HG03520 (cell line): ENCODE results near the gene ANTXR2.

Source experiments
- ATAC-seq: cut with Tn5 transposase; IDR thresholded peaks from one replicate; pipeline ENCODE4 v1.9.1; 2021; ENCODE audit warnings: mild to moderate bottlenecking, moderate library complexity; ENCODE audit not compliant: unreplicated experiment

Gene ANTXR2

DNA sequence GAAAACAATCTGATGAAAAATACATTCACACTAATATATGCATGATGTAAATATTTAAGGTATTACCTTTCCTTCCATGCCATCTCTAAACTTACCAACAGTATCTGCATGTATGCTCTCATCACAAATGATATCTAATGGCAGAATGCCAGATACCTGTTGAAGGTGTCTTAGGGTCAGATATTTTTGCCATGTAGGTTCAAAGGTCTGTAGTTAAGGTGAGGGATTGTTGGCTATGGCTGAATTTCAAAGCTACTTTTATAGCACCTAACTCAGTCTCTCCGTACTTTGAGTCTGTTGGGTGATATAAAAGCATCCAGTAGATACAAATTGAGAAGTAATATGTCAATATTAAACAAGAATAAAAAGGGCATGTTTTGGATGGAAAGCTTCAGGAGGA, 19.8 kb upstream of the ANTXR2 start:
- ATAC-seq = no peak

DNA sequence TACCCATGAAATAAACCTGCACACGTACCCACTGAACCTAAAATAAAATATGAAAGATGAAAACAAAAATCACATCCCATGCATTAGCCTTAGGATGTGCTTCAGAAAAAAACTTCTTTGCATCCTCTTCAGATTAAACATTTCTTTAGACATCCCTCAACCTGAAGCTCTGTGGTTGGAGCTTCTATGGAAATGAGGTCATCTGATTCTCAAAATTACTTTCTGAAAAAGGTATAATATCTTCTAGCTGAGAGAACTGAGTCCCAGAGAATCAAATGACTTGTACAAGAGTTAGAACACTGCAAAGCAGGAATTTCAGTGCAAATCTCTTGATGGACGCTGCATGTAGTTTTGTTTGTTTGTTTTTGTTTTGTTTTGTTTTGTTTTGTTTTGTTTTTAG, 19.1 kb upstream of the ANTXR2 start:
- no peak for ATAC-seq

DNA sequence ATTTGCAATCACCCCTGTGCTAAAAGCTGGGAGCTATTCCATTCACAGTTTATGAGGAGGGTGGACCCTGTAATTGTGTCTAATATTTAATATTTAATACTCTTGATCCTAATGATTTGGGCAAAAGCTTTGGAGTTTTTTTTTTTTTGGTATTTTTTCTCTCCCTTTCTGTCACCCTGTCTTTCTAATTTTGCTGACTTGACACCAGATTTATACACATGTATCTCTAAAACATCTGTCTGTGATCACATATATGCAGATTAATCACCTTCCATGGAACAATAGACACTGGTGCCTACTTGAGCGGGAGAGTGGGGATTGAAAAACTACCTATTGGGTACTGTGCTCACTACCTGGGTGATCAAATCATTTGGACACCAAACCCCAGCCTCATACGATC, 18.7 kb upstream of the ANTXR2 start:
- no peak for ATAC-seq

DNA sequence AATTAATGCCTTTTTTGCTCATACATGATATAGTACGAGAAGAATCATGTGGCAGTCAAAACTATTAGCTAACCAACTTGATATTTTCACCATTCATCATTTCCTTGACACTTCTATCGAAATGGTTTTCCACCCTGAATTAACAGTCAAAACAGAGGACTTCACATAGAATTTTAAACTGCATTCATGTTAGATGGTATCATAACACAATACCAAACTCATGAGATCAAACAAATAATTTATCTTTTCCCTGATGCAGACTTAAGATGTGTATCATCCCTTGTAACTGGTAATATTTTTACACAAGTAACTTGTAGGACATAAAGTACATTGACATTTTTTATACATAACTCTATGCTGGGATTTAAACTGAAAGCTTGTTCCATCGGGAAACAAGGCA, 18.2 kb upstream of the ANTXR2 start:
- no peak for ATAC-seq

DNA sequence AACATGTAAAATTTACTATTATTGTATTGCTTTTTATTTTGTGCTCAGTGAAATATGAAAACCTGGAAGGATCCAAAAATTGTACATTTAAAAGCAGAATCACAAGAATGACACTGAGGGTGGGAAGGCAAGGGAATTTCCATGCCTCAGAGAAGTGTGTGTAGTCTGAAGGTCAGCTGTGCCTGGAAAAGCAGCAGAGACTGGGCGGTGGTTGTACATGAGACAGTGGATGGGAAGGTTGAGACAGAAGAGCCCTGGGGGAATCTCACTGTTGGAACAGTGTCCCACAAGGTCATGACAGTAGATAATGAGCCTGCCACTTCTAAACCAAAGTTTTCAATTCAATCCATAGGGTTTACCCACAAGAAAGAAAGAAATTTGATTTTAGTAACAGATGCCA, 17.1 kb upstream of the ANTXR2 start:
- ATAC-seq = no peak

DNA sequence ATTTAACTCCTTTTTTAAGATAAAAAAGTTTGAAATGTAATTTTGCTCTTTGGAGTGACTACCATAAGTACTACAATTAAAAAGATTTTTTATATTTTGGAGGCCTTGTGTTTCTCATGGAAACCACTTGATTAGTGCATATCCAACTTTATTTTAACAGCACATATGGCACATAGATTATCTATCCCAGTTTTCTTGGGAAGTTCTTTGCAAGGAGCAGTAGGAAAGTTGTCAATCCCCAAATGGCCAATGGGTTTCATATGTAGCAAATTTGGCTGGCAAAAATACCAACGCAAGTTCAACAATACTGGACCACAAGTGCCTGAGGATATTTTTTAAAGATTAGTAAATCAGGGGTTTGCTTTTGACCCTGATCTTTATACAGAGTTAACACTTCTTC, 15.4 kb upstream of the ANTXR2 start:
- no peak for ATAC-seq

DNA sequence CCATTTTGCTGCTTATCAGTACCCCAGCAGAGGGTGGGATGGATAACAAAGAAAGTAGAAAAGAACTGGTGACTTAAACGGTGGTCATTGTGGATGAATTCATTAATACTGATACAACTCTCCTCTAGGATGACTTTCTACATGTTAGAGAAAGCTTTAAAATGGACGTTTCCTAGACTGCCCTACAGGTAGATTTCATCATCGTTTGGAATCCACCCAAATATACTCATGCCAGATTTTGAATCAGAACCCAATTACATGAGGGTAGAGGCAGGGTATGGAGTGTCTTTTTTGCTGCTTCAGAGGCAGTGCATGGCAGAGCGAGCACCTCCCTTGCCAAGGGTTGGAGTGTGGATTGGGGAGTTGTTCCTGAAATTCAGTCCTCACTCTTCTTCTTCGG, 13.3 kb upstream of the ANTXR2 start:
- ATAC-seq = no peak

DNA sequence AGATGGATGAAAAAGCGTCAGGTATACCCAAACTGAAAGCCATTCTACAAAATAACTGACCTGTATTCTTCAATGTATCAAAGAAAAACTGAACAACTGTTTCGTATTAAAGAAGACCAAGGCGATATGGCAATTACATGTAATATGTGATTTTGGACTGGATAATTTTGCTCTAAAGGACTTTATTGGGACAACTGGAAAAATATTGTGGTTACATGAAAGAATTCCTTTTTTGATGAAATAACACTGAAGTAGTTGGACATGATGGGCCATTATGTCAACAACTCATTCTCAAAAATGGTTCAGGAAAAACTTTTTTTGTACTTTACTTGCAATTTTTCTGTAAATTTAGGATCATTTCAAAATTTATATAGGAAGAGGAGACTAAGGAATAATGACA, 12.1 kb upstream of the ANTXR2 start:
- ATAC-seq = no peak

DNA sequence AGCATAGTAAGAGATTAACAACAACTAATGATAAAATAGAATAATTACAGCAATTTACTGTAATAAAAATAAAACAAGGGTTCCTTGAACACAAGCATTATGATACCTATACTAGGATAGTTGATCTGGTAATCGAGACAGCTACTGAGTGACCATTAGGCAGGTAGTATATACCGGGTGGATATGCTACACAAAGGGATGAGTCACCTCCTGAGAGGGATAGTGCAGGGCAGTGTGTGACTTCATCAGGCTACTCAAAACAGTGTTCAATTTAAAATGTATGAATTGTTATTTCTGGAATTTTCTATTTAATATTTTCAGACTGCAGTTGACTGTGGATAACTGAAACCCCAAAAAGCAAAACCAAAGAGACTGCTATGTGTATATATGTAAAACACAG, 9.7 kb upstream of the ANTXR2 start:
- ATAC-seq = no peak

DNA sequence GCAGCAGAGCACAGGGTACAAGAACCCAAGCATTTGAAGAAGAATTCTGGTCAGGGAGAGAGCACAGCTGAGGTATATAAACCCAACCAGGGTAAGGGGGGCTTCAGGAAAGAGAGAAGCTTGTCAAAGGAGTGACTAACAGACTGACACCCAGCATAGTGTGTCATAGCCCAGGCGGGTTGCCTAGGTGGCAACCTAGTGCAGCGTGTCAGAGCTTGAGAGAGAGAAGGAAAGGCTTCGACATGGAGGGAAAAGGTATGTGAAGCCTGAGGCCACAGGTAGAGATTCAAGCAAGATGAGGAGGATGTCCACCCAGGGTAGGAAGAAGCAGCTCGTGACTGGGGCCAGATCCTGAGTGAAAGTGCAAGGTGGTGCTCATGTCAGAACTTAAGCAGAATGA, 8.5 kb upstream of the ANTXR2 start:
- ATAC-seq = no peak

DNA sequence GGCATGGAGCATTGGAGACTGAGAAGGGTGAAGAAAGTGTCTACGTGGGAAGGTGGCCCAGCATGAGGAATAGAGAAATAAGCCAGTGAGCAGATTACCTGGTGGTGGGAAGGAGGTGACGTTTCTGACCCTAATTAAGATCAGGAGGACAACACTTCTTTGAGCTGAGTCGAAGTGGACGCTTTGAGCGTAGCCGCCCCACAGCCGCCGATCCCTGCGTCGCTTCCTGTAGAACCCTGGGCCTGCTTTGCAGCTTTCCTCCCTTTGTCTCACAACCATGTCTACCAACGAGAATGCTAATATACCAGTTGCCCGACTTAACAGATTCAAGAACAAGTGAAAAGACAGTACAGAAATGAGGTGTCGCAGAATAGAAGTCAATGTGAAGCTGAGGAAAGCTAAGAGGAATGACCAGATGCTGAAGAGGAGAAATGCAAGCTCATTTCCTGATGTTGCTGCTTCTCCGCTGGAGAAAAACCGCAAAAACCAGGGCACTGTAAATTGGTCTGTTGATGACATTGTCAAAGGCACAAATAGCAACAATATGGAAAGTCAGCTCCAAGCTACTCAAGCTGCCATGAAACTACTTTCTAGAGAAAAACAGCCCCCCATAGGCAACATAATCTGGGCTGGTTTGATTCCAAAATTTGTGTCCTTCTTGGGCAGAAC, 6.4 kb upstream of the ANTXR2 start:
- ATAC-seq = no peak

DNA sequence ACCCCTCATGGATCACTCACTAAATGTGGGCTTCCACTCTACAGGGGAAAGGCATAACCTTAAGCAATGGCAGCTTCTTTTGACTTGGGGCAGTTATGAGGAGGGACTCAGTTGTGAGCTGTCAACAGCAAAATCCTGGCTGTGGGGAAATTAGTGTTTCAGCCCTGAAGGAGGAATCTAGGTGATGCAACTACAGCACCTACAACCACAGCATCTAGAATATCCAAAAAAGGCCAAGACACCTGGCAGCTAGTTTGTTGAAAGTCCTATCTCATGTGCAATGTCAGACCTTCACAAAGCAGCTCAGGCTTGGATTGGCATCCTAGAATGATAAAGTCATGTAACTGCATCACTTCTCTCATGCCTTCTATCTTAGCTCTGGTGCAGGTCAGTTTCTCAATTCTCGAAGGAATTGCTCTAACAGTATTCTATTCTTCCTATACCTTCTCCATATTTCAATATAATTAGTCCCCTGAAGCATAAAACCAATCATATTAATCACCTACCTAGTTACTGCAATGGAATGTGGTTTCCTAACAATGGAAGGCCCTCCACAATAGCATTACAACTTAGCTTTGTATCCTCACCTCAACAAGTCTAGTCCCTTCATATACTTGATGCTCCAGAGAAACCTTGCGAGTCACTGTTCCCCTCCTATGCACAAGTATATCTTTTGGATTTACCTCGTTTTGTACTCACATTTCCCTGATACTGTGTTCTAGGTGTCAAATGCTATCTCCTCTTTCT, 5.5 kb upstream of the ANTXR2 start:
- no peak for ATAC-seq

DNA sequence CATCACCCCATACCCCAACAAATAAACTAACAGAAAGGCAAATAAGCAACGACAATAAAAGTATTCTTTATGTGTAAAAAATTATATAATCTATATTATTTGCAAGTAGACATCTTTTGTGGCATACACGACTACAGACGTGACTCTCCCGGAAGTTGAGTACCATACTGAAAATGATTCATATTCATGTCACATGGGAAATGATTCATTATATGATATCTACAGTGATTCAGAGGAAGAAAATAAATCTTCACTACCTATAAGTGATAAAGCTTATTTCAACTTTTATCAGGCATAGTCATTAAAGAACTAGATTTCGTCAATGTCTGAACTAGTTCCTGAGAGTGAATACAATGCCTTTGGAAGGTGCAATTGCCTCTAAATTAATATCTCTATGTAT, 4.6 kb upstream of the ANTXR2 start:
- no peak for ATAC-seq

DNA sequence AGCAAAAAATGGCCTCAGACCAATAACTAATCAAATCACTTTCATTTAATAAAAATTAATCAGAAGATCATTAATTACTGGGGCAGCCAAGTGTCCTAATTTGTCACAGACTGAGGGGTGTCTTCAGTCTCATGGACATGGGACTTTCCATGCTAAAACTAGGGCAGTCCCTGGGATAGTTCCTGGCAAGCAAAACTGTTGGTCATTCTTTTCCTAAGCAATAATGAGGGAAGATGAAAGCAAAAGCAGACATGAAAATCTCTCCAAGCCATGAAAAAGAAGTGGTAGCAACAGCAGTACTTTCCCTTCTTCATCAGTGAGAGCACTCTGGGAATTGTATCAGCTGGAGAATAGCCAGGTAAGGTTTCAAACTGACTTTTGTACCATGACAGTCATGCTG, 3.7 kb upstream of the ANTXR2 start:
- ATAC-seq = no peak

DNA sequence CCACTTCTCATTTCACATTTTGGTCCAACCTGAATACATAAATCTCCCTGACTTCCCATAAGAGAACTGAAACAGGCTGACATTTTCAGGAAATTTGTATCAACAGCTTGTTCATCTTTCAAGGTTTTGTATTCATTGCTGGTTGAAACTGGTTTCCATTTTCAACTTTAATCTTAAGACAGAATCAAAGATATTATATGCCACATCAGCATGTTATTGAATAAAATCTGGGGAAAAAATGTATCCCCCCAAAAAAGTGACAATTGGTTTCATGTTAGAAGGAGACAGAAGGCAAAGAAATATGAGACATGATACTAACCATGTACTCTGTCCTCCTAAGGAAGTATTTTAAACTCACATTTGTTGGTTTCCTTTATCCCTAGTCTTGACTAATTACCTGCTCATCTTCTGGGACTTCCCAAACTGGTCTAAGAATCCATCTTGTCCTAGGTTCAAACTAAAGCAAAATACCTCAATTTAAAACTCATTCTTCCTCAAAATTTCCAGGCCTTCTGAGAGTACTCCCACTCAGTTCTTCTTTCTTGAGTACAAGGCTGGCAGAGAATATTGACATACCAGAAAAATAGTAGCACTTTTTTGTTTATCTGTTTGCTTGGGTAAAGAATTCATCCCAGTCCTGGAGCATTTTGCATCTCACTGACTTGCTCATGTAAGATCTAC, 3.1 kb upstream of the ANTXR2 start:
- ATAC-seq = no peak

DNA sequence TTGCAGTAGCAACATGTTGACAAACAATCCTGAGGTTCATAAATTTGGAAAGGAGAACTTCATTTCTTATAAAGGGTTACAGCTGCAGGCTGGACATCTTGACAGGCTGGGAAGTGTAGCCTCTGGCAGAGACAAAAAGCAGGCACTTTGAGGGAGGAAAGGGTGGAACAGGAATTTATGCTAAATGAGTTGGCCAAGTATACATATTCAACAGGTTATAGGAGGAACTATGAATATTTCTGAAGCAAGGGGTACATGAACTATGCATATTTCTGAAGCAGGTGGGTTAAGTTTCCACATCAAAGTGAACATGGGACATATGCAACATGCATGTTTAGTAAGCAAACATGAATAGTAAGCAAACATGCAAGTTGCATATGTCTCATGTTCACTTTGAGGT, 1.6 kb upstream of the ANTXR2 start:
- no peak for ATAC-seq

DNA sequence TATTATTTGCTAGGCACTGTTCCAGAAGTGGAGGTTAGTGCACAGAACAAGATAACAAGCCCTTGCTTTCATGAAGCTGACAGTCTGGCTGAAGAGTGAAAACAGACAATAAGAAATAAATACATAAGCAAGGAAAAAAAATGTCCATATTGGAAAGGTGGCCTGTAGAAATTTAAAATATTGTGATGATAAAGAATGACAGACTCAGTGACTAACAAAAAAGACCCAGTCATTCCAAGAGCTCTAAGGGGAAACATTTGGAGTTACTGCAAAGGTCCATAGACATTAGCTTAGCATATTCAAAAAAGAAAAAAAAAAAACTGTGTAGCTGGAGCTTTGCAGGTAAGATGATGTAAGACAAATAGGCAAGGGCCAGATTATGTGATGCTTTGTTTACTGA, 1.0 kb upstream of the ANTXR2 start:
- ATAC-seq = no peak

DNA sequence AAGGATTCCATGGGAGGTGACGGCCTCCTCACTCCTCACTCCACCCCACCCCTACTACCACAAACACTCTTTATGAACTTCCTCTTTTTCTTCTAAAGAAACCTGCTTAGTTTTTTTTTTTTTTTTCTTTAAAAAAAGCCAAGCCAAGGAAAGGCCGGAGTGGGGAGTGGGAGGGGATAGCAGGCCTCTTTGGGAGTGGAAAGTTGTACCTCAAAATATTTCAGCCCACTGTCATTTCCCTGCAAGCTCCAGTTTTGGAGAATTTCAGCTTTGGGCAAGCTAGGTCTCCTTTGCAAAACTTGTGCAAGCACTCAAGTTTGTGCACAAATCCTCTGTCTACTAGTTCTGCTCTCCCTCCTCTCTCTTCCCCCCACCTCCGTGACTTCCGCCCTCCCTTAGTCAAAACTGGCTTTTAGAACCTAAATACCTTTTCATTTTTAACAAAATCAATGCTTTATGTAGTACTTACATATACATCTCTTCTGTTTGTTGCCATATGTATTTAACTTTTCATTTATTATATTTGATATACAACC, 512 bp upstream of the ANTXR2 start:
- peak; percentile 38 for ATAC-seq

DNA sequence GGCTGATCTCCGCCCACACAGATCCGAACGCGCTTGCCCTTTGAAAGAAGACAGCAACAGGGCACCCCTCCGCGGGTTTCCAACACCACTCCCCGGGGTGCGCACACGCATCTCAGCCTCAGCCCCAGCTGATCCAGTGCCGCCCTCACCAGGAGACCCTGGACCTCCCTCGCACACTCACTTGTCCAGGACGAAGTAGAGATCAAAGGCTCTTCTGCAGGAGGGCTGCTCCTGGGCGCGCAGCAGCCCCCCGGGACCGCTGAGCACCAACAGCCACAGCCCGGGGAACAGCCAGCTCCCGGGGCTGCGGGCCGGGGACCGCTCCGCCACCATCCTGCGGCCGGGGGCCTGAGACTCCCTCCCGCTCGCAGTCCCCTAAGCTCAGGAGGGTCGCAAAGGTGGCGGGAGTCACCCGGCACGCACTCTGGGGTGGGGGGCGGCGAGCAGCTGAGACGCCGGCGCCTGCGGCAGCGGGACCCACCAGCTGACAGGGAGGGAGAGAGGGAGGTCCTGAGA, 743 bp downstream of the ANTXR2 start:
- ATAC-seq = peak; percentile 25

DNA sequence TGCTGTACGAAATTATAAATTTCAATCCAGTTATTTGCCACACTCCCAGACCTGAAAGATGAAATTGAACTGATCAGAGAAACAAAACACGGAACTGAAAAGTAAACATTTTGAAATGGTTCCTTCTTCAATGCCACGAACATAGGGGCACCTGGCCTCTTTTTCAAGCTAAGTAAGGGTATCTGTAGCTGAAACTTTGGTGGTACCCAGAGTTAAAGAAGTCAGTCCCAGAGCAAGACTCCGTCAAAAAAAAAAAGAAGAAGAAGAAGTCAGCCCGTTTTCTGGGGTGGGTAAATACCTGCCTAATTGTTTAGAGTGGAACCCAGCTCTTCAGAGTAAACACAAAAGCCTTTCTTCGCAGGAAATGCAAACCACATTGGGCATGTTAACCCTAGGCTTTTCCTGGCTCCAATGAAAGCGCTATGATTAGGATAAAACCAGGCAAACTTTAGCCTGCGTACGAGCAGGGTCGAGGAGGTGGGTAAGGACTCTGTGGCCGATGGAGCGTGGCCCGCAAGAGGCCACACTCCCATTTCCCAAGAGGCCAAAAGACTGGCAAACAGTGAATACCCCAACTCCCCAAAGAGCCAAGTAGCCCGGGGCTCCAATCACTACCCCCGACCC, 1.3 kb downstream of the ANTXR2 start:
- ATAC-seq = peak; percentile 17

DNA sequence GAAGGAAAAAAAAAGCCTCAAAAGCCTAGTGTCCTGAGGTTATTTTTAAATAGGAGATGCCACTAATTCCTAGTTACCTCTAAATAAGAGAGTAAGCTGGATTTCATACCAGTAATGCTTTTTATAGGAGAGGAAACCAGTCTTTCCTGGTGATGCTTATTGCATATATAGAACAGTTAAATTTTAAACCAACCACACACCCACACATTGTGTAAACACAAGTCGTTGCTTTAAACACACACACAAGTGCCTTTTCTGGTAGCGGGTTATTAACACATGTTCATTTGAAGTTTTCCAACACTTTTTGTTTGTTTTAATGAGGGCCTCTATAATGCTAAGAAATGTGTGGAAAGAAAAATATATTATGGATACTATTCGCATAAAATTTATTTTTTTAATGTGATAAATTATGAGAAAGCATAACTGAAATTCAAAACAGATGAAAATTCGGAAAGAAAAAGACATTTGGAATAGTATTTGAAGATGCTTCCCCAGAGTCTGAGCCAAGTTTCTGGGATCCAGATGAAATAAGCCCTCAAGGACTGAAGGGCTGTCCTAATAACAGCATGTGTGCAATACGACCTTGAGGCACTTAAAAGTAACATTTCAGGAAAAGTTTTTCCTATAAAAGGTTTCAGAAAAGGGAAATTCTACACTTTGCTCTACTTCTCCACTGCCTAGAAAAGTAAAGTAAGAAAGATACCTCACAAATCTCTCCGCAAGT, 2.0 kb downstream of the ANTXR2 start:
- no peak for ATAC-seq
